Measurements from ENCODE around the gene TASP1.
"Not testable (repeated sequence)": the region's sequence is repeated elsewhere in the genome, so short reads cannot be mapped to it uniquely, and the experiment has no call there.

TASP1 gene

DNA sequence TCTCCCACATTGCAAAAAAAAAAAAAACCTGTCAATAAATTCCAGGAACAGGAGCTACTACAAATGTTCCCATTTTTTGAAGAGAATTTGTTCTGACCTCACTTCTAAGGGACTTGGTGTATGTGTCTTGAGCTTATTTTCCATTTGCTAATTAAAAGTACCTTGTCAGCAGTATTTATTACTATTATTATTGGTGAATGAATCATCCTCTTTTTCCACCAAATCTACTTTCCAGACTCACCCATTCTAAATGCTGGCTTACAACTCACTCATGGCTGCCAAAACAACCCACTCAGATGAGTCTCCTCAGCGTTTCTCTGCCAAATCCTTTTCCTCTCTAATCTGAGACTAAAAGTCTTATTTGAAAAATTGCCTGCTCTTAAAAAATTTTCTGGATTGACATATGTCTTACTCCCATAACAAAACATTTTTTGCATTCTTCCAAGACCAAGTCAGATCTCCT lies 33.2 kb upstream of the TASP1 start:
- Histone ChIP-seq H3K4me3 (ENCODE audit: extremely low read depth, insufficient read depth, low read length, poor library complexity, severe bottlenecking) (no peak overlapping the region), H3K9me3 (ENCODE audit: control insufficient read depth, low read length) (no peaks in the 10 kb centered on the region), H3K36me3 (ENCODE audit: control insufficient read depth, insufficient read depth, low read length) (no peaks in the 10 kb centered on the region), H3K4me1 (ENCODE audit: control insufficient read depth, insufficient read depth, low read length, poor library complexity, severe bottlenecking) (no peaks in the 10 kb centered on the region), H3K27ac (ENCODE audit: low read depth, low read length, severe bottlenecking) (no peak overlapping the region)
- whole genome bisulfite sequencing, 2 experiments (ENCODE audit: insufficient coverage in 2 of 2): 83 to 89% methylated on average over 1 of the region's 1 CpG

DNA sequence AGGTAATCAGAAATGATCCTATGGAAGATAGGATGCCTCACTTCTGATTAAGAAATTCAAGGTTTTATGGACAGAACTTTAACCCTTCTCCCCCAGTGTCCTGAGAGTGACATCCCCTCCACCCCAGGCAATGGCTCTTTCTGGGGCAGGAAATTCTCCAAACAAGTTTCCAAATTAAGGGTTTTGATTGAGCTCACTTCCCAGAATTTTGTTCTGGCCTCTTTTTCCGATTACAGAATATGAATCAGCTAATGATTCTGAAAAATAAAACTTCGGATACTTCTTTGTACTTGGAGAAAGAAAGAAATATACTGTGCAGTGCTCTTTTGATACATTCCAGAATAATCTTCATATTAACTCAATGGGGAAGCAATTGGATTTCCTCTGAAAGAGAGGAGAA lies 32.8 kb upstream of the TASP1 start:
- Histone ChIP-seq H3K36me3 (ENCODE audit: control insufficient read depth, insufficient read depth, low read length) (no peaks in the 10 kb centered on the region), H3K4me1 (ENCODE audit: control insufficient read depth, insufficient read depth, low read length, poor library complexity, severe bottlenecking) (no peaks in the 10 kb centered on the region), H3K4me3 (ENCODE audit: extremely low read depth, insufficient read depth, low read length, poor library complexity, severe bottlenecking) (no peak overlapping the region), H3K27ac (ENCODE audit: low read depth, low read length, severe bottlenecking) (no peak overlapping the region), H3K9me3 (ENCODE audit: control insufficient read depth, low read length) (no peaks in the 10 kb centered on the region)
- WGBS, 2 experiments (ENCODE audit: insufficient coverage in 2 of 2): no CpG with 5 or more reads among the region's 2 CpGs

- Histone ChIP-seq H3K27ac (ENCODE audit: low read depth, low read length, severe bottlenecking) (no peak overlapping the region), H3K4me3 (ENCODE audit: extremely low read depth, insufficient read depth, low read length, poor library complexity, severe bottlenecking) (no peak overlapping the region), H3K4me1 (ENCODE audit: control insufficient read depth, insufficient read depth, low read length, poor library complexity, severe bottlenecking) (no peaks in the 10 kb centered on the region), H3K36me3 (ENCODE audit: control insufficient read depth, insufficient read depth, low read length) (no peaks in the 10 kb centered on the region), H3K9me3 (ENCODE audit: control insufficient read depth, low read length) (no peaks in the 10 kb centered on the region)
Observed at GRCh38 chr20:13670160-13670559, 31.4 kb upstream of the TASP1 start.

DNA sequence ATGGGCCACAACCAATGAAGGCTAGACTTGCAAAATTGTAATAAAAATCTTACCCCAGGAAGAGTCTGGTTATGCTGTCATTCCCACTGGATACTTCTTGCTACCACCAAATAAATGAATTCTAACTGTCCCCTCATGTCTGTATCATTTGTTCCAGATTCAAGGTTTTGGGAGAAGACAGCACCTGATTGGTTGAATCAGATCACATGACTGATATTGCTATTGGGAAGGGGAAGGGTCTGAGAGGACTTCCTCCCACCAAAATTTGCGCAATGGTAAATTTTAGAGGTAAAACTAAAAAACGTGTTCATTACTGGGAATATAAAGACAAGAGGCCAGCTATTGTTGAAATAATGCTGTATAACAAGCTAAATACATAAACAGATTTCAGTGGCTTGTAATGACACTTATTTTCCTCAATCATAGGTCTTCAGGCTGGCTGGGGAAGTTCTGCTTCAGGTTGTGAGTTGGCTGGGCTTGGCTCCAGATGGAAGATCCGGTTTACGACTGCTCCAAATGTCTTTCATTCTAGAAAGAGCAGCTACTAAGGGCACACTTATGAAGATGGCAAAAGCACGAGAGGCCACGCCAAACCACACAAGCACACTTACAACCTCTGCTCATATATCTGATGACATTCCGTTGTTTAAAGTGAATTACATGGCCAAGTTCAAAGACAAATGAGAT lies 27.1 kb upstream of the TASP1 start:
- Histone ChIP-seq H3K4me3 (ENCODE audit: extremely low read depth, insufficient read depth, low read length, poor library complexity, severe bottlenecking) (no peak overlapping the region), H3K9me3 (ENCODE audit: control insufficient read depth, low read length) (no peaks in the 10 kb centered on the region), H3K36me3 (ENCODE audit: control insufficient read depth, insufficient read depth, low read length) (no peaks in the 10 kb centered on the region), H3K4me1 (ENCODE audit: control insufficient read depth, insufficient read depth, low read length, poor library complexity, severe bottlenecking) (no peaks in the 10 kb centered on the region), H3K27ac (ENCODE audit: low read depth, low read length, severe bottlenecking) (no peak overlapping the region)
- WGBS, 2 experiments (ENCODE audit: insufficient coverage in 2 of 2): 100% methylated on average over 3 of the region's 7 CpGs; no CpG with 5 or more reads in 1 of the 2 experiments

DNA sequence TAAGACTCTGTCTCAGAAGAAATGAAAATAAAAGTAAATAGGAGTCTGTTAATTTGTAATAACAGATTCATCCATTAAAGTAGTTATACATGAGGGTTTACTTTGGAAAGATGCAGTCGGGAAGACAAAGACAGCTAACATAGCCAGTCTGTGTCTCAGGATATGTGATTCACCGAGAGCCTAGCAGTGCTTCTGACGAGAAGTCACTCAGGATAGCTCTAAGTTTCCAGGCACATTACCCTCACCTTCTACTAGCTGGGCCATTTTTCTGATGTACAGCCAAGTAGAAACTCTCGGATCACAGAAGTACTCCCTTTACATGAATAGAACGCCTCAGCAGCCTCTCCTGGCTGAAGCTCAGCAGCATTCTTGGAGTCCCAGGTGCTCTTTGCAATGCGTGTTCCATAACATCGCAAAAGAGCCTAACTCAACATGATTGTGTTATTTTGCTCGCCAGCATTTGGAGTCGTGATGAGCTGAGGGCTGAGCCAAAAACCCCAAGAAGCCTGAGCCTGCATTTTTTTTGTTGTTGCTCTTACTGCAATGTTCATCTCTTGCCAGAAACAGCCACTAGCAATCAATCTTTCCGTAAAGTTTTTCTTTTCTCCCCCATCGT lies 22.4 kb upstream of the TASP1 start:
- Histone ChIP-seq H3K36me3 (ENCODE audit: control insufficient read depth, insufficient read depth, low read length) (no peaks in the 10 kb centered on the region), H3K27ac (ENCODE audit: low read depth, low read length, severe bottlenecking) (no peak overlapping the region), H3K9me3 (ENCODE audit: control insufficient read depth, low read length) (no peaks in the 10 kb centered on the region), H3K4me3 (ENCODE audit: extremely low read depth, insufficient read depth, low read length, poor library complexity, severe bottlenecking) (no peak overlapping the region), H3K4me1 (ENCODE audit: control insufficient read depth, insufficient read depth, low read length, poor library complexity, severe bottlenecking) (no peaks in the 10 kb centered on the region)
- 86 to 90% methylated on average over 9 to 11 of the region's 11 CpGs for WGBS, 2 experiments (ENCODE audit: insufficient coverage in 2 of 2)

DNA sequence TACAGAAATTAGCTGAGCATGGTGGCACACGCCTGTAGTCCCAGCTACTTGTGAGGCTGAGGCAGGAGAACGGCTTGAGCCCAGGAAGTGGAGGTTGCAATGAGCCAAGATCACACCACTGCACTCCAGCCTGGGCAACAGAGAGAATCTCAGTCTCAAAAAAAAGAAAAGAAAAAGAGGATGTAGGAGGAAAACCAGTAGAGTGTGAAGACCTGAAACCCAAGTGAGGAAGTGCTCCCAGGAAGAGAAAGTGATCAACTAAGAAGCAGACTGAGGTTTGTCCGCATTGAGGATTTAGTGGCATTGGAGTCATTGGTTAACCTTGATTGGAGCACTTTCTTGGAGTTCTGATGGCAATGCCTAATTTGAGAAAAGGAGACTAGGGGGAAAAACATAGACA lies 20.6 kb upstream of the TASP1 start:
- no peaks in the 10 kb centered on the region for H3K9me3 ChIP-seq (ENCODE audit: control insufficient read depth, low read length)
- no peaks in the 10 kb centered on the region for H3K4me1 ChIP-seq (ENCODE audit: control insufficient read depth, insufficient read depth, low read length, poor library complexity, severe bottlenecking)
- H3K4me3 ChIP-seq (ENCODE audit: extremely low read depth, insufficient read depth, low read length, poor library complexity, severe bottlenecking): no peak overlapping the region
- 76 to 92% methylated on average over 2 to 3 of the region's 3 CpGs for WGBS, 2 experiments (ENCODE audit: insufficient coverage in 2 of 2)
- H3K36me3 ChIP-seq (ENCODE audit: control insufficient read depth, insufficient read depth, low read length): no peaks in the 10 kb centered on the region
- no peak overlapping the region for H3K27ac ChIP-seq (ENCODE audit: low read depth, low read length, severe bottlenecking)

DNA sequence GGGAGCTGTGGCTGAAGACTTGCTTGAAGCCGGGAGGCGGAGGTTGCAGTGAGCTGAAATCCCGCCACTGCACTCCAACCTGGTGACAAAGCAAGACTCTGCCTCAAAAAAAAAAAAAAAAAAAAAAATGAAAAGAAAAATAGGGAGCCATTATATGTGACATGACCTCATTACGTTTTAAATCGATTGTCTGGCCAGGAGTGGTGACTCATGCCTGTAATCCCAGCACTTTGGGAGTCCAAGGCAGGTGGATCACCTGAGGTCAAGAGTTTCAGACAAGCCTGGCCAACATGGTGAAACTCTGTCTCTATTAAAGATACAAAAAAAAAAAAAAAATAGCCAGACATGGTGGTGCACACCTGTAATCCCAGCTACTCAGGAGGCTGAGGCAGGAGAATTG lies 19.3 kb upstream of the TASP1 start:
- WGBS, 2 experiments (ENCODE audit: insufficient coverage in 2 of 2): 93 to 100% methylated on average over 2 to 4 of the region's 5 CpGs
- H3K9me3 ChIP-seq (ENCODE audit: control insufficient read depth, low read length); H3K4me1 ChIP-seq (ENCODE audit: control insufficient read depth, insufficient read depth, low read length, poor library complexity, severe bottlenecking); H3K36me3 ChIP-seq (ENCODE audit: control insufficient read depth, insufficient read depth, low read length); H3K4me3 ChIP-seq (ENCODE audit: extremely low read depth, insufficient read depth, low read length, poor library complexity, severe bottlenecking); H3K27ac ChIP-seq (ENCODE audit: low read depth, low read length, severe bottlenecking): not testable (repeated sequence)

GRCh38 chr20:13656721-13657368 lies 18.1 kb upstream of the TASP1 start:
- Histone ChIP-seq H3K4me3 (ENCODE audit: extremely low read depth, insufficient read depth, low read length, poor library complexity, severe bottlenecking) (no peak overlapping the region), H3K27ac (ENCODE audit: low read depth, low read length, severe bottlenecking) (no peak overlapping the region), H3K36me3 (ENCODE audit: control insufficient read depth, insufficient read depth, low read length) (no peaks in the 10 kb centered on the region), H3K4me1 (ENCODE audit: control insufficient read depth, insufficient read depth, low read length, poor library complexity, severe bottlenecking) (no peaks in the 10 kb centered on the region), H3K9me3 (ENCODE audit: control insufficient read depth, low read length) (no peaks in the 10 kb centered on the region)
- WGBS, 2 experiments (ENCODE audit: insufficient coverage in 2 of 2): 96 to 100% methylated on average over 3 of the region's 4 CpGs

DNA sequence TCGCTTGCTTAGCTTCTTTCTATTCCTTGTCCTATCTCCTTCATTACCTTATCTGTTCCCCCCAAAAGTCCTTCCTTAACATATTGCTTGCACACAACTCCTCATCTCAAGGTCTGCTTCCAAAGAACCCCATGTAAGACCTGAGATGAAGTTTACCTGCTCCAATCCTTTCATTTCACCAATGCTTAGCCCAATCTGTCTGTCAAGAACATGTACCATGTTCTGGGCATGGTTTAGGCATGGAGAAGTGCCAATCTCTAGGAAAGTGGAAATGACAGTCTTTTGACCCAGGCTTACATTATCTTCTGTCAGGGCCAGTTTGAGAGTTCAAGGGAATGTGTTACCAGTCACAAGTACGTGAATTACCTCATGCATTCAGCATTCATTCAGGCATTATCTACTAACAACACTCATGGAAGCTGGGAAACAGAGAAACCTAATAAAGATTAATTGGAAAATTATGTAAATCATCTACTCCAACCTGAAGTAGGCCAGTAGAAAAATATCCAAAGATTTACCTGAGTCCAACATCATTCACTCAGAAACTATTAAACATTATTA lies 15.8 kb upstream of the TASP1 start:
- Histone ChIP-seq H3K9me3 (ENCODE audit: control insufficient read depth, low read length) (no peaks in the 10 kb centered on the region), H3K27ac (ENCODE audit: low read depth, low read length, severe bottlenecking) (no peak overlapping the region), H3K36me3 (ENCODE audit: control insufficient read depth, insufficient read depth, low read length) (no peaks in the 10 kb centered on the region), H3K4me1 (ENCODE audit: control insufficient read depth, insufficient read depth, low read length, poor library complexity, severe bottlenecking) (no peaks in the 10 kb centered on the region), H3K4me3 (ENCODE audit: extremely low read depth, insufficient read depth, low read length, poor library complexity, severe bottlenecking) (no peak overlapping the region)
- WGBS, 2 experiments (ENCODE audit: insufficient coverage in 2 of 2): 88 to 89% methylated on average over 1 to 2 of the region's 2 CpGs

DNA sequence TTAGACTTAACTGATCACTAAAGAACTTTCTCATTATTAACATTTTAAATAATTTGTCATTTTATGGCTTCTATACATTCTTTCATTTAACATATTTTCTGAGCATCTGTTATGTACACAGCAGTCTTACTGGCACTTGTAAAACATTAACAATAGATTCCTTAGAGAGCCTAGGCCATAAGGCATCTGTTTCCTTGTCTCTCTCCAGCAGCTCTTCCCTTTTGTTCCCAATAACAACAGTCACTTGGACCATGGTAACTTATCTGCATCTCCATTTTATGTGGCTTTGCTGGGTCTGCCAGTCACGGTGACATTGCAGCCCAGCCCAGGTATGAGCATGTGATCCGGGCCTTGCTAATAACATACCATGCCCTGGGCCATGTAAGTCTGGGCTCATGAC lies 11.7 kb upstream of the TASP1 start:
- no peaks in the 10 kb centered on the region for H3K4me1 ChIP-seq (ENCODE audit: control insufficient read depth, insufficient read depth, low read length, poor library complexity, severe bottlenecking)
- no peaks in the 10 kb centered on the region for H3K36me3 ChIP-seq (ENCODE audit: control insufficient read depth, insufficient read depth, low read length)
- no peaks in the 10 kb centered on the region for H3K9me3 ChIP-seq (ENCODE audit: control insufficient read depth, low read length)
- WGBS, 2 experiments (ENCODE audit: insufficient coverage in 2 of 2): 69 to 89% methylated on average over 2 of the region's 2 CpGs
- H3K4me3 ChIP-seq (ENCODE audit: extremely low read depth, insufficient read depth, low read length, poor library complexity, severe bottlenecking): no peak overlapping the region
- H3K27ac ChIP-seq (ENCODE audit: low read depth, low read length, severe bottlenecking): no peak overlapping the region
